ENCODE data around the gene SPATA24.
"Not testable (repeated sequence)": the region's sequence is repeated elsewhere in the genome, so short reads cannot be mapped to it uniquely, and the experiment has no call there.

Gene SPATA24

GRCh38 chr5:139347863-139348262 is 56.0 kb downstream of the SPATA24 start:
- not testable (repeated sequence) for H3K27ac ChIP-seq (ENCODE audit: low read depth, low read length); H3K4me3 ChIP-seq (ENCODE audit: low read depth in 1 of 2, low read length in 2 of 2); H3K27me3 ChIP-seq (ENCODE audit: control insufficient read depth in 1 of 2, insufficient read depth in 2 of 2, low read length in 2 of 2); H3K36me3 ChIP-seq (ENCODE audit: control insufficient read depth in 1 of 2, insufficient read depth in 2 of 2, low read length in 2 of 2); H3K9ac ChIP-seq (ENCODE audit: low read depth in 1 of 2, low read length in 2 of 2); H3K9me3 ChIP-seq (ENCODE audit: control insufficient read depth in 1 of 2, low read length in 2 of 2)
- H3K4me1 ChIP-seq (ENCODE audit: control insufficient read depth in 1 of 2, insufficient read depth in 2 of 2, low read length in 2 of 2), result peaks cover 6 to 18% of the 10 kb centered on the region in 2 donors
